Fibroblast of lung (primary cell): Measurements from ENCODE around the gene KLHDC7B. TPM values are rescaled to one million over a fixed set of nuclear protein-coding genes. Genes with fewer than 3 reads are reported as not detected.

Experiments
- DNase-seq, 2 donors: peaks; one replicate each; pipeline versions ENCODE4 v3.0.0 to v3.0.0-alpha.2; 2010; ENCODE audit warnings: low read depth in 2 of 2
- H2AFZ ChIP-seq: 2 replicates; pipeline ENCODE4 v1.5.1; 2012; ENCODE audit warnings: low read length, control low read depth, inconsistent platforms
- H3K27ac ChIP-seq: 2 replicates; pipeline ENCODE4 v1.5.1; 2011; ENCODE audit warnings: low read length, control low read depth; ENCODE audit not compliant: insufficient read depth
- H3K27me3 ChIP-seq: 2 replicates; pipeline ENCODE4 v1.5.1; 2011; ENCODE audit warnings: mild to moderate bottlenecking, low read length; ENCODE audit not compliant: control insufficient read depth, insufficient read depth
- H3K36me3 ChIP-seq: 2 replicates; pipeline ENCODE4 v1.5.1; 2011; ENCODE audit warnings: low read length; ENCODE audit not compliant: control insufficient read depth, insufficient read depth
- H3K4me1 ChIP-seq: 2 replicates; pipeline ENCODE4 v1.5.1; 2011; ENCODE audit warnings: low read length; ENCODE audit not compliant: control insufficient read depth, insufficient read depth; ENCODE audit errors: extremely low read depth
- H3K4me2 ChIP-seq: 2 replicates; pipeline ENCODE4 v1.5.1; 2011; ENCODE audit warnings: low read length, control low read depth; ENCODE audit not compliant: insufficient read depth; ENCODE audit errors: extremely low read depth
- H3K4me3 ChIP-seq, 4 experiments: fragments of 200-600 bp in 1 of 4; sonication (generic) in 1 of 4; replicated peaks in 1 of 4; 2 replicates each; pipeline ENCODE4 v1.5.1; 2011 to 2016; ENCODE audit warnings: low read length in 4 of 4, low read depth in 3 of 4, mild to moderate bottlenecking in 3 of 4, control low read depth in 2 of 4, inconsistent platforms in 1 of 4, mixed read lengths in 1 of 4; ENCODE audit not compliant: insufficient read depth in 1 of 4; ENCODE audit errors: control extremely low read depth in 1 of 4
- H3K79me2 ChIP-seq: 2 replicates; pipeline ENCODE4 v1.5.1; 2012; ENCODE audit warnings: mild to moderate bottlenecking, low read length, inconsistent platforms; ENCODE audit not compliant: control insufficient read depth, insufficient read depth
- H3K9ac ChIP-seq: 2 replicates; pipeline ENCODE4 v1.5.1; 2011; ENCODE audit warnings: mild to moderate bottlenecking, low read length, control low read depth; ENCODE audit not compliant: insufficient read depth
- H3K9me3 ChIP-seq: 2 replicates; pipeline ENCODE4 v1.5.1; 2012; ENCODE audit warnings: low read depth, low read length; ENCODE audit not compliant: control insufficient read depth, insufficient read depth
- H4K20me1 ChIP-seq: 2 replicates; pipeline ENCODE4 v1.5.1; 2011; ENCODE audit warnings: low read length; ENCODE audit not compliant: control insufficient read depth, insufficient read depth; ENCODE audit errors: extremely low read depth
- EZH2 ChIP-seq: IDR thresholded peaks from 2 replicates; pipeline ENCODE4 v1.5.1; 2012; ENCODE audit warnings: low read length, control low read depth, mild to moderate bottlenecking; ENCODE audit errors: missing control alignments
- polyA plus RNA-seq, 2 donors: library from polyadenylated mRNA; depleted of rRNA in 1 of 2; stranded (reverse) in 1 of 2; unstranded in 1 of 2; fragments of >200 nt; gene quantifications; 2 replicates each; pipeline ENCODE4 v1.2.1, GENCODE V29; 2011 to 2012; ENCODE audit warnings: missing spikeins in 1 of 2
- total RNA-seq: library from RNA; depleted of rRNA; stranded (reverse); fragments of >200 nt; gene quantifications from 2 replicates; pipeline ENCODE4 v1.2.1, GENCODE V29; 2014
- TF ChIP-seq, protein P1 (sequence below), 2 donors: IDR thresholded peaks in 1 of 2; conservative IDR thresholded peaks in 1 of 2; 1 replicate in 1 of 2; 2 replicates in 1 of 2; pipeline ENCODE4 v1.5.1; 2011 to 2012; ENCODE audit warnings: low read length in 2 of 2, control low read depth in 1 of 2, inconsistent platforms in 1 of 2, low read depth in 1 of 2, mild to moderate bottlenecking in 1 of 2

The KLHDC7B gene
- total and polyA plus RNA-seq, 2 donors (not counting 1 experiment from before 2014, with no cell fraction given), result 0.17 TPM; not detected in 1

DNA sequence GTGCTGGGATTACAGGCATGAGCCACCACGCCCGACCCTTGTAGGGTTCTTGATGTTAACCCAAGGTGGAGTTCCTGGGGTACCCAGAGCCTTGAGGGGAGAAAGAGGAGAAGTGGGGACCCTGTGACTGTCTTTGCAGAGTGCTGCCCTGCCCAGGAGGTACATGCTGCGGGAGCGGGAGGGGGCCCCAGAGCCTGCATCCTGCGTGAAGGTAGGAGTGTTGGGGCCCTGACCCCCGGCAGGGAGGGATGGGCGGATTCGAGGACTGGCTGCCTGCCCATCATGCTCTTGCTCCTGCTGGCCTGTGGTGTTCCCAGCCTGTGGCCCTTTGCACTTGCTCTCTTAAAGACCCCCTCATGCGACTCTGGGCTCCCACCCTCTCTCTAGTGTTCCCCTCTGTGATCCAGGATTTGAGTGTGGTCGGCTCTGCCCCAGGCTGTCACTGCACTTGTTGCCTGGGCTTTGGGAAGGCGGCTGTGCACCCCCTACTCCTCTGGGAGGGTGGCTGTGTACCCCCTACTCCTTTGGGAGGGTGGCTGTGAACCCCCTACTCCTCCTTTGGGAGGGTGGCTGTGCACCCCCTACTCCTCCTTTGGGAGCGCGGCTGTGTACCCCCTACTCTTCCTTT lies 24.8 kb upstream of the KLHDC7B start:
- Histone ChIP-seq H3K27me3 (no peaks in the 10 kb centered on the region), H2AFZ (no peak overlapping the region), H4K20me1 (no peaks in the 10 kb centered on the region), H3K4me2 (no peak overlapping the region), H3K79me2 (peaks cover 23% of the 10 kb centered on the region), H3K27ac (no peak overlapping the region), H3K4me3 (no peak overlapping the region), H3K4me1 (peaks cover 8% of the 10 kb centered on the region), H3K9me3 (no peaks in the 10 kb centered on the region), H3K9ac (no peak overlapping the region), H3K36me3 (peaks cover 23% of the 10 kb centered on the region)
- TF ChIP-seq, protein P1, sequence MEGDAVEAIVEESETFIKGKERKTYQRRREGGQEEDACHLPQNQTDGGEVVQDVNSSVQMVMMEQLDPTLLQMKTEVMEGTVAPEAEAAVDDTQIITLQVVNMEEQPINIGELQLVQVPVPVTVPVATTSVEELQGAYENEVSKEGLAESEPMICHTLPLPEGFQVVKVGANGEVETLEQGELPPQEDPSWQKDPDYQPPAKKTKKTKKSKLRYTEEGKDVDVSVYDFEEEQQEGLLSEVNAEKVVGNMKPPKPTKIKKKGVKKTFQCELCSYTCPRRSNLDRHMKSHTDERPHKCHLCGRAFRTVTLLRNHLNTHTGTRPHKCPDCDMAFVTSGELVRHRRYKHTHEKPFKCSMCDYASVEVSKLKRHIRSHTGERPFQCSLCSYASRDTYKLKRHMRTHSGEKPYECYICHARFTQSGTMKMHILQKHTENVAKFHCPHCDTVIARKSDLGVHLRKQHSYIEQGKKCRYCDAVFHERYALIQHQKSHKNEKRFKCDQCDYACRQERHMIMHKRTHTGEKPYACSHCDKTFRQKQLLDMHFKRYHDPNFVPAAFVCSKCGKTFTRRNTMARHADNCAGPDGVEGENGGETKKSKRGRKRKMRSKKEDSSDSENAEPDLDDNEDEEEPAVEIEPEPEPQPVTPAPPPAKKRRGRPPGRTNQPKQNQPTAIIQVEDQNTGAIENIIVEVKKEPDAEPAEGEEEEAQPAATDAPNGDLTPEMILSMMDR (conservative IDR thresholded peaks at IDR 0.05 in 1 of 2, IDR thresholded peaks at IDR 0.05 in 1 of 2; ENCODE audit: low read depth in 1 of 2, low read length in 2 of 2), result no peak
- no peak for TF ChIP-seq EZH2
- DNase-seq, result no peak

DNA sequence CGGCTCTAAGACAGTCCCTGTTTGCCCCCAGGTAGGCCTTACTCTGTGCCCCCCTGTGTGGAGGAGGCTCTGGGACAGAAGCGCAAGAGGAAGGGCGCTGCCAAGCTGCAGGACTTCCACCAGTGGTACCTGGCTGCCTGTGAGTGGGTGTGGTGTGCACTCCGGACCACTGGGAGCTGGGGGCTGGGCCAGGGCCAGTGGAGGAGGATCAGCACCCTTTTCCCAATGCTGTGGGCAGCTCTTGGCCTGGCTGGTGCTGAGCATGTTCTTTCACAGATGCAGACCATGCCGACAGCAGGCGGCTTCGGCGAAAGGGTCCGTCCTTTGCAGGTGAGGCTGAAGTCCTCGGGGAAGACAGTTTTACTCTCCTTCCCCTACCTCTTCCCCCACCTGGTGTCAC lies 24.0 kb upstream of the KLHDC7B start:
- no peak overlapping the region for H3K27ac ChIP-seq
- H3K4me3 ChIP-seq, result no peak overlapping the region
- no peak overlapping the region for H3K9ac ChIP-seq
- DNase-seq, result no peak
- TF ChIP-seq EZH2, result no peak
- TF ChIP-seq, protein P1 (conservative IDR thresholded peaks at IDR 0.05 in 1 of 2, IDR thresholded peaks at IDR 0.05 in 1 of 2; ENCODE audit: low read depth in 1 of 2, low read length in 2 of 2), result no peak
- H3K27me3 ChIP-seq, result no peaks in the 10 kb centered on the region
- no peak overlapping the region for H3K4me2 ChIP-seq
- no peaks in the 10 kb centered on the region for H4K20me1 ChIP-seq
- peaks cover 23% of the 10 kb centered on the region for H3K36me3 ChIP-seq
- no peak overlapping the region for H2AFZ ChIP-seq
- H3K79me2 ChIP-seq, result peaks cover 18% of the 10 kb centered on the region
- H3K9me3 ChIP-seq, result no peaks in the 10 kb centered on the region
- peaks cover 8% of the 10 kb centered on the region for H3K4me1 ChIP-seq

DNA sequence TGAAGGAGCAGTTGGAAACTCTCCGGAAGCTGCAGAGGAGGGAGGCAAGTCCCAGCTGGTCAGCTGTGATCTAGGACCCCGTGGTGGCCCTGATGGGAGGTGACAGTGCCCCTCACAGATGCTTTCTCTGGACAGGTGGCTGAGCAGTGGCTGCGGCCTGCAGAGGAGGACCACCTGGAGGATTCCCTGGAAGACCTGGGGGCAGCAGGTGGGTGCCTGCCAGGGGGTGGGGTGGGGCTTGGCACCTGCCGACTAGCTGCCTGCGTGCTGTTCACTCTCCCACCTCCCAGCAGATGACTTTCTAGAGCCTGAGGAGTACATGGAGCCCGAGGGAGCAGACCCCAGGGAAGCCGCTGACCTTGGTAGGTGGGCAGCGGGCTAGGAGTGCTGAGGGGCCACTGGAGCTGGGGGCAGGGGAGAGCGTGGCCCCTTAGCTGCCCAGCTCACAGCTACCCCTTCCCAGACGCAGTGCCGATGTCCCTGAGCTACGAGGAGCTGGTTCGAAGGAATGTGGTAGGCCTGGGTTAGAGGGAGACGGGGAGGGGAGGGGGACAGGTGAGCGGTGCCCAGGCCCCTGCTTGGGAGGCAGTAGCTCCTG lies 23.4 kb upstream of the KLHDC7B start:
- no peaks in the 10 kb centered on the region for H3K9me3 ChIP-seq
- H3K4me3 ChIP-seq, result no peak overlapping the region
- no peaks in the 10 kb centered on the region for H4K20me1 ChIP-seq
- peaks cover 18% of the 10 kb centered on the region for H3K79me2 ChIP-seq
- H2AFZ ChIP-seq, result no peak overlapping the region
- H3K9ac ChIP-seq, result no peak overlapping the region
- no peaks in the 10 kb centered on the region for H3K27me3 ChIP-seq
- H3K36me3 ChIP-seq, result peaks cover 21% of the 10 kb centered on the region
- H3K27ac ChIP-seq, result no peak overlapping the region
- peaks cover 11% of the 10 kb centered on the region for H3K4me1 ChIP-seq
- TF ChIP-seq EZH2, result no peak
- TF ChIP-seq, protein P1 (conservative IDR thresholded peaks at IDR 0.05 in 1 of 2, IDR thresholded peaks at IDR 0.05 in 1 of 2; ENCODE audit: low read depth in 1 of 2, low read length in 2 of 2), result no peak
- no peak overlapping the region for H3K4me2 ChIP-seq
- no peak for DNase-seq
